Activated CD4-positive, alpha-beta memory T cell treated with anti-CD3 and anti-CD28 coated beads, Interleukin-2, amount 10 ng/mL, durations not matched to agents 7 days and 5 days (primary cell): ENCODE data around the gene PCNP. TPM values are rescaled to one million over a fixed set of nuclear protein-coding genes. Genes with fewer than 3 reads are reported as not detected.
"Not testable (repeated sequence)": the region's sequence is repeated elsewhere in the genome, so short reads cannot be mapped to it uniquely, and the experiment has no call there.

Experiments used
- CTCF ChIA-PET: fragments of 350-600 bp; sonication (Branson Sonifier 250); formaldehyde crosslinking; loops from one replicate; lab custom pipeline; 2021; ENCODE audit warnings: antibody characterized with exemption, inconsistent platforms; lab: Charles Lee
- POLR2A ChIA-PET: fragments of 350-600 bp; sonication (Branson Sonifier 250); formaldehyde crosslinking; loops from one replicate; lab custom pipeline; 2021; ENCODE audit warnings: antibody characterized with exemption; lab: Charles Lee
- DNase-seq: peaks from one replicate; pipeline ENCODE4 v3.0.0-alpha.2; 2020
- H3K27ac Mint-ChIP-seq: one replicate; pipeline ENCODE4 v1.8.0; 2021; ENCODE audit warnings: mild to moderate bottlenecking, mixed read lengths
- H3K27me3 Mint-ChIP-seq: one replicate; pipeline ENCODE4 v1.8.0; 2021; ENCODE audit warnings: mixed read lengths
- H3K36me3 Mint-ChIP-seq: one replicate; pipeline ENCODE4 v1.8.0; 2021; ENCODE audit warnings: low read depth, mixed read lengths
- H3K4me1 Mint-ChIP-seq: one replicate; pipeline ENCODE4 v1.8.0; 2021; ENCODE audit warnings: mixed read lengths
- H3K4me3 Mint-ChIP-seq: one replicate; pipeline ENCODE4 v1.8.0; 2021; ENCODE audit warnings: mild to moderate bottlenecking, mixed read lengths
- H3K9me3 Mint-ChIP-seq: one replicate; pipeline ENCODE4 v1.8.0; 2021; ENCODE audit warnings: mixed read lengths
- total RNA-seq, 2 experiments: library from RNA; stranded (reverse); gene quantifications; one replicate each; pipeline ENCODE4 v1.2.3, GENCODE V29; 2021

The PCNP gene
- total RNA-seq, 2 experiments from 2014 or later: 163 to 172 TPM

DNA sequence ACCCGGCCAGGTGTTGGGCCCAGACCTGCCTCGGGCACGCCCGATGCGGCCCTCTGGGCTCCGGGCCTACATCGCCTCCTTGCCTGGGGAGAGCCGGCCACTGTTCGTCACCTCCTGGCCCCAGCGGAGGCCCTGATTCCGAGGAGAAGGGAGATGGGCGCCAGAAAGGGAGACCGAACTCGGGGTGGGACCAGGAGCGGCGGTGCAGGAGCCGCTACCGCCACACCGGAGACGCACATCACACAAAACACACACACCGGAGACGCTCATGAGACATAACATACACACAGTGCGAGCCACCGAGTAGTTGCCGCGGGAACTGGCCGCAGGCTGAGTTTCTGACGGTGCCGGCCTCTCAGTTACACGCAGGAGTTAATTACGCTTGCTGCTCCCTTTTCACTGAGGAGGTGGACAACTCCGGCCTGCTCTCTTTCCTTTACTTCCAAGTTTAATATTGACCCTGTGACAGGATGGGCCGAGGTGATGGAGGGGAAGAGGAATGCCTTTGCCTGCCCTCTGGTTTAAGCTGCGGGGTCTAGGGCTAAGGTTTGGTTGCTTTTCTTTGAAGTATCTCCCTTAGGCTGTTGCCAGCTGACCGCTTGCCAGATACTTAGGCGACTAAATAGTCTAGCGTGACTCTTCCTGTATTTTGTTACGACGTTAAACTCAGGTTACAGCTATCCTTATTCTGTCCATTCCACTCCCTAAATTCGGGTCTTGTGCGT lies 570 bp downstream of the PCNP start:
- peaks cover 50% of the 10 kb centered on the region for H3K4me1 Mint-ChIP-seq
- H3K27me3 Mint-ChIP-seq: no peaks in the 10 kb centered on the region
- peak overlapping the region; percentile 95 for H3K27ac Mint-ChIP-seq
- ChIA-PET CTCF (interaction anchor here (0.8 to 3.4 kb wide), 14 partner anchors 12 to 231 kb away, joined by 3 to 47 read pairs (median 4); partner anchors contain the start of genes CEP97, RPL24, SENP7 and TRMT10C), POLR2A (interaction anchor here (0.8 to 3.6 kb wide), 36 partner anchors 12 to 277 kb away, joined by 3 to 73 read pairs (median 4); partner anchors contain the start of genes CEP97, NFKBIZ, RPL24 and SENP7)
- no peaks in the 10 kb centered on the region for H3K9me3 Mint-ChIP-seq
- peaks cover 30% of the 10 kb centered on the region for H3K36me3 Mint-ChIP-seq
- H3K4me3 Mint-ChIP-seq: peak overlapping the region; percentile 90
- peak; percentile 60 for DNase-seq

DNA sequence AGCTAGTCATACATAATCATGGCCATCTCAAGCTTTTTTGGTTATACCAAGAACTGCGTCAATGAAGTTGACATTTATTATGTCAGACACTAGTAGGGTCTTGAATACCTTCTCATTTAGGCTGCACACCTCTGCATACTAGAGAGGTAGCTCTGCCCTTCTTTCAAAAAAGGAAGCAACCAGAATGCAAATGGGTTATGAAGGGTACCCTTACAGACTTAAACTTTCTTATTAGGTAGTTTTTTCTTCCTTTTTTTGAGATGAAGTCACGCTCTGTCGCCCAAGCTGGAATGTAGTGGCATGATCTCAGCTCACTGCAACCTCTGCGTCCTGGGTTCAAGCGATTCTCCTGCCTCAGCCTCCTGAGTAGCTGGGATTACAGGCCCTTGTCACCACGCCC lies 3.3 kb downstream of the PCNP start:
- Mint-ChIP-seq H3K4me1 (peaks cover 36% of the 10 kb centered on the region), H3K27ac (no peak overlapping the region), H3K36me3 (peaks cover 44% of the 10 kb centered on the region), H3K9me3 (no peaks in the 10 kb centered on the region), H3K4me3 (no peak overlapping the region), H3K27me3 (no peaks in the 10 kb centered on the region)
- POLR2A ChIA-PET: interaction anchor here (1.0 to 1.5 kb wide), 2 partner anchors 9 to 16 kb away, joined by 3 to 4 read pairs; partner anchors contain the start of gene TRMT10C
- no peak for DNase-seq
- CTCF ChIA-PET: interaction anchor here (1.0 kb wide), 1 partner anchor 16 kb away, joined by 4 read pairs; no protein-coding TSS in a partner anchor

GRCh38 chr3:101588616-101589015 lies 14.6 kb downstream of the PCNP start:
- H3K36me3 Mint-ChIP-seq: peaks cover 75% of the 10 kb centered on the region
- CTCF ChIA-PET: interaction anchor here (1.5 kb wide), 1 partner anchor 14 kb away, joined by 3 read pairs; the partner anchor contains the start of gene PCNP

GRCh38 chr3:101591071-101591470 lies 17.1 kb downstream of the PCNP start:
- Mint-ChIP-seq H3K9me3 (no peaks in the 10 kb centered on the region), H3K4me1 (peaks cover 10% of the 10 kb centered on the region), H3K36me3 (peaks cover 66% of the 10 kb centered on the region), H3K27me3 (no peaks in the 10 kb centered on the region), H3K27ac (no peak overlapping the region), H3K4me3 (no peak overlapping the region)
- no peak for DNase-seq
- ChIA-PET POLR2A (interaction anchor here (0.7 to 1.4 kb wide), 3 partner anchors 16 to 194 kb away, joined by 3 read pairs; partner anchors contain the start of gene PCNP), CTCF (no interaction called here)

More at GRCh38 chr3:101588616-101589015, 14.6 kb downstream of the PCNP start:
- H3K4me3 Mint-ChIP-seq: no peak overlapping the region
- no peaks in the 10 kb centered on the region for H3K27me3 Mint-ChIP-seq
- POLR2A ChIA-PET: interaction anchor here (0.7 kb wide), 1 partner anchor 15 kb away, joined by 3 read pairs; no protein-coding TSS in a partner anchor
- peaks cover 15% of the 10 kb centered on the region for H3K4me1 Mint-ChIP-seq
- H3K9me3 Mint-ChIP-seq: no peaks in the 10 kb centered on the region
- no peak overlapping the region for H3K27ac Mint-ChIP-seq
- DNase-seq: no peak

GRCh38 chr3:101602731-101603130 lies 28.8 kb downstream of the PCNP start:
- no peak for DNase-seq
- ChIA-PET CTCF (no interaction called here), POLR2A (no interaction called here)
- no peaks in the 10 kb centered on the region for H3K9me3 Mint-ChIP-seq
- no peak overlapping the region for H3K27ac Mint-ChIP-seq
- H3K4me1 Mint-ChIP-seq: no peaks in the 10 kb centered on the region
- peaks cover 27% of the 10 kb centered on the region for H3K36me3 Mint-ChIP-seq
- no peaks in the 10 kb centered on the region for H3K27me3 Mint-ChIP-seq
- no peak overlapping the region for H3K4me3 Mint-ChIP-seq

DNA sequence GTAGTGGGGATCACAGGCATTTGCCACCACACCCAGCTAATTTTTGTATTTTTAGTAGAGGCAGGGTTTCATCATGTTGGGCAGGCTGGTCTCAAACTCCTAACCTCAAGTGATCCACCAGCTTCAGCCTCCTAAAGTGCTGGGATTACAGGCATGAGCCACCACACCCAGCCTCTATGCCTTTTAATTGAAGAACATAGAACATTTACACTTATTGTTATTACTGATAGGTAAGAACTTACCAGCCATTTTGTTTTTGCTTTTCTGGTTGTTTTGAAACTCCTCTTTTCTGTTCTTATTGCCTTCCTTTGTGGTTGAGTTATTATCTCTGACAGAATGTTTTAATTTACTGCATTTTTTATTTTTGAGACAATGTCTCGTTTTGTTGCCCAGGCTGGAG lies 29.2 kb downstream of the PCNP start:
- DNase-seq: no peak
- no peak overlapping the region for H3K27ac Mint-ChIP-seq
- no peaks in the 10 kb centered on the region for H3K9me3 Mint-ChIP-seq
- H3K27me3 Mint-ChIP-seq: no peaks in the 10 kb centered on the region
- no peak overlapping the region for H3K4me3 Mint-ChIP-seq
- ChIA-PET POLR2A (no interaction called here), CTCF (no interaction called here)
- H3K4me1 Mint-ChIP-seq: no peaks in the 10 kb centered on the region
- H3K36me3 Mint-ChIP-seq: peaks cover 25% of the 10 kb centered on the region

DNA sequence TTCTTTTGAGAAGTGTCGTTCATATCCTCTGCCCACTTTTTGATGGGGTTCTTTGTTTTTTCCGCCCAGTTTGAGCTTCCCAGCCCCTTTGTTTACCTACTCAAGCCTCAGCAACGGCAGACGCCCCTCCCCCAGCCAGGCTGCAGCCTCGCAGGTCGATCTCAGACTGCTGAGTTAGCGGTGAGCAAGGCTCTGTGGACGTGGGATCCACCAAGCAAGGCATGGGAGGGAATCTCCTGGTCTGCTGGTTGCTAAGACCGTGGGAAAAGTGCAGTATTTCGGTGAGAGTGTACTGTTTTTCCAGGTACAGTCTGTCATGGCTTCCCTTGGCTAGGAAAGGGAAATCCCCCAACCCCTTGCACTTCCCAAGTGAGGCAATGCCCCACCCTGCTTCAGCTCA lies 31.4 kb downstream of the PCNP start:
- H3K27ac Mint-ChIP-seq, POLR2A ChIA-PET, DNase-seq: not testable (repeated sequence)

DNA sequence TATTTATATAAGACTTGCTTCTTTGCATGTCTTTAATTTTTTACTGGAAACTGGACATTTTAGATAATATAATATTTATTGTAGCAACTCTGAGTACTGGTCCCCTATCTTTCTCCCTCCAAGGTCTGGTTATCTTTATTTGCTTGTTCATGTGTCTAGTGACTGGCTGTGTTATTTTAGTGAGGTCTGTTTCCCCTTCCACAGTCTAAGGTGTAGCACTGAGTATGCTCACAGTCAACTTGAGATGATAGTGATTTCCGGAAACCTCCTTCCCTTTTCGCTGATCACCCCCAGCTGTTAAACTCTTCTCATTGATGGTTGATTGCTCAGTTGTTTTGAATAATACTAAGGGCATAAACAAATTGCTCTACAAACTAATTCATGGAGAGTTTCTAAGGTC lies 37.0 kb downstream of the PCNP start:
- no peak overlapping the region for H3K4me3 Mint-ChIP-seq
- no peaks in the 10 kb centered on the region for H3K4me1 Mint-ChIP-seq
- ChIA-PET POLR2A (no interaction called here), CTCF (no interaction called here)
- H3K9me3 Mint-ChIP-seq: no peaks in the 10 kb centered on the region
- H3K27ac Mint-ChIP-seq: no peak overlapping the region
- H3K27me3 Mint-ChIP-seq: no peaks in the 10 kb centered on the region
- no peaks in the 10 kb centered on the region for H3K36me3 Mint-ChIP-seq
- DNase-seq: no peak

More for the DNA sequence above, 31.4 kb downstream of the PCNP start:
- H3K9me3 Mint-ChIP-seq, H3K27me3 Mint-ChIP-seq, H3K4me3 Mint-ChIP-seq, H3K4me1 Mint-ChIP-seq, CTCF ChIA-PET: not testable (repeated sequence)
- peaks cover 13% of the 10 kb centered on the region for H3K36me3 Mint-ChIP-seq

DNA sequence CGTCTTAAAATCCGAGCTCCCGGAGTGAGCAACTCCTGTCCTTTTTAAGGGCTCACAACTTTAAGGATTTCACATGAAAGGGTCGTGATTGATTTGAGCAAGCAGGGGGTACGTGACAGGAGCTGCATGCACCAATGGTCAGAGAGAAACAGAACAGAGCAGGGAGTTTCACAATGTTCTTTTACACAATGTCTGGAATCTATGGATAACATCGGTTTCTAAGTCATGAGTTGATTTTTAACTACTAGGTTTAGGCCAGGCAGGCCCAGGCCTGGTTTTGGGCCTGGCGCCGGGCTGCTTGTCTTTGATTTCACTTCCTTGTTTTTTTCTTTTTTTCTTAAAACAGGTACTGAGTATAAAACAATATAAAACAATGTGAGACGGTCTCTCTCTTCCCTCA lies 39.0 kb downstream of the PCNP start:
- H3K4me3 Mint-ChIP-seq, CTCF ChIA-PET, H3K9me3 Mint-ChIP-seq, H3K4me1 Mint-ChIP-seq, H3K27ac Mint-ChIP-seq, DNase-seq, H3K36me3 Mint-ChIP-seq, POLR2A ChIA-PET, H3K27me3 Mint-ChIP-seq: not testable (repeated sequence)

GRCh38 chr3:101615525-101615924 lies 41.5 kb downstream of the PCNP start:
- POLR2A ChIA-PET: no interaction called here
- H3K27ac Mint-ChIP-seq: no peak overlapping the region
- CTCF ChIA-PET: no interaction called here
- no peaks in the 10 kb centered on the region for H3K4me1 Mint-ChIP-seq
- no peaks in the 10 kb centered on the region for H3K9me3 Mint-ChIP-seq
- no peak for DNase-seq
- no peaks in the 10 kb centered on the region for H3K27me3 Mint-ChIP-seq
- no peak overlapping the region for H3K4me3 Mint-ChIP-seq
- H3K36me3 Mint-ChIP-seq: no peaks in the 10 kb centered on the region

GRCh38 chr3:101617478-101617877 lies 43.5 kb downstream of the PCNP start:
- Mint-ChIP-seq H3K4me1 (no peaks in the 10 kb centered on the region), H3K4me3 (no peak overlapping the region), H3K9me3 (no peaks in the 10 kb centered on the region), H3K27ac (no peak overlapping the region), H3K36me3 (no peaks in the 10 kb centered on the region), H3K27me3 (no peaks in the 10 kb centered on the region)
- ChIA-PET CTCF (no interaction called here), POLR2A (no interaction called here)
- no peak for DNase-seq

- no peak overlapping the region for H3K4me3 Mint-ChIP-seq
- H3K4me1 Mint-ChIP-seq: no peaks in the 10 kb centered on the region
- POLR2A ChIA-PET: no interaction called here
- CTCF ChIA-PET: no interaction called here
- H3K27ac Mint-ChIP-seq: no peak overlapping the region
- H3K36me3 Mint-ChIP-seq: no peaks in the 10 kb centered on the region
- H3K9me3 Mint-ChIP-seq: no peaks in the 10 kb centered on the region
- DNase-seq: no peak
- H3K27me3 Mint-ChIP-seq: no peaks in the 10 kb centered on the region
Observed at GRCh38 chr3:101618726-101619125, 44.7 kb downstream of the PCNP start.

- no peaks in the 10 kb centered on the region for H3K4me1 Mint-ChIP-seq
- no peak overlapping the region for H3K27ac Mint-ChIP-seq
- no peaks in the 10 kb centered on the region for H3K27me3 Mint-ChIP-seq
- POLR2A ChIA-PET: no interaction called here
- no peak overlapping the region for H3K4me3 Mint-ChIP-seq
- no peaks in the 10 kb centered on the region for H3K9me3 Mint-ChIP-seq
- CTCF ChIA-PET: no interaction called here
- H3K36me3 Mint-ChIP-seq: no peaks in the 10 kb centered on the region
- DNase-seq: no peak
Observed at GRCh38 chr3:101619734-101620133, 45.8 kb downstream of the PCNP start.
